HepG2 (cell line): ENCODE data around the gene SMYD5. TPM values are rescaled to one million over a fixed set of nuclear protein-coding genes. Genes with fewer than 3 reads are reported as not detected.

Experiments used
- ATAC-seq: fragments of 200-7000 bp; cut with Tn5 transposase; 3 replicates; pipeline ENCODE4 v1.9.1; 2020; ENCODE audit warnings: mild to moderate bottlenecking, moderate library complexity
- BruUV-seq: library from RNA; stranded (reverse); fragments of 400-500 nt; replicated peaks from 2 replicates; lab custom pipeline; 2021; lab: Mats Ljungman, UMichigan
- CTCF ChIA-PET: fragments of 300-600 bp; formaldehyde crosslinking; extraction: SDS; loops from one replicate; lab custom pipeline; 2021; ENCODE audit warnings: low total read pairs, inconsistent platforms, low intra/inter-chr PET ratio; lab: Yijun Ruan, JAX
- POLR2A ChIA-PET: fragments of 350-600 bp; sonication (Branson Sonifier 250); formaldehyde crosslinking; loops from one replicate; lab custom pipeline; 2020; ENCODE audit warnings: antibody characterized with exemption, inconsistent platforms; lab: Yijun Ruan, JAX
- DNase-seq: peaks from one replicate; pipeline ENCODE4 v3.0.0-alpha.2; 2015; ENCODE audit warnings: low spot score
- FAIRE-seq: peaks from 3 replicates; lab custom pipeline; 2011; peaks lifted over from hg19 to GRCh38; lab: Jason Lieb, UNC
- H2AFZ ChIP-seq: one replicate; pipeline ENCODE4 v1.6.1; 2011; ENCODE audit warnings: low read length, inconsistent platforms
- H3K27ac ChIP-seq: fragments of 300-600 bp; 3 replicates; pipeline ENCODE4 v1.8.0; 2011; ENCODE audit warnings: mixed run types, mild to moderate bottlenecking, mixed read lengths, low read length, inconsistent platforms; ENCODE audit not compliant: insufficient read depth; ENCODE audit errors: extremely low read length
- H3K27me3 ChIP-seq, 2 experiments: fragments of 200-600 bp in 1 of 2; 2 replicates in 1 of 2; 3 replicates in 1 of 2; pipeline versions ENCODE4 v1.6.0 to v1.8.0; 2011; ENCODE audit warnings: low read length in 2 of 2, mild to moderate bottlenecking in 2 of 2, moderate library complexity in 2 of 2, inconsistent platforms in 1 of 2; ENCODE audit not compliant: insufficient read depth in 2 of 2, control insufficient read depth in 1 of 2
- H3K36me3 ChIP-seq, 2 experiments: fragments of 200-600 bp in 1 of 2; replicated peaks in 1 of 2; 2 replicates in 1 of 2; 3 replicates in 1 of 2; pipeline versions ENCODE4 v1.5.1 to v1.8.0; 2011; ENCODE audit warnings: low read length in 2 of 2, inconsistent platforms in 1 of 2; ENCODE audit not compliant: insufficient read depth in 2 of 2, control insufficient read depth in 1 of 2
- H3K4me1 ChIP-seq: 2 replicates; pipeline ENCODE4 v1.5.1; 2012; ENCODE audit warnings: low read length, inconsistent platforms; ENCODE audit not compliant: insufficient read depth
- H3K4me2 ChIP-seq: 2 replicates; pipeline ENCODE4 v1.6.0; 2011; ENCODE audit warnings: low read depth, low read length, inconsistent platforms
- H3K4me3 ChIP-seq, 3 experiments: fragments of 200-600 bp in 1 of 3; sonication (generic), shearing (Covaris generic) in 1 of 3; replicated peaks in 1 of 3; 2 replicates each; pipeline ENCODE4 v1.5.1; 2011 to 2016; ENCODE audit warnings: low read length in 3 of 3, inconsistent platforms in 2 of 3, low read depth in 2 of 3, mild to moderate bottlenecking in 2 of 3, control low read depth in 1 of 3, mixed read lengths in 1 of 3; ENCODE audit not compliant: insufficient read depth in 1 of 3
- H3K79me2 ChIP-seq: one replicate; pipeline ENCODE4 v1.6.1; 2011; ENCODE audit warnings: low read length, inconsistent platforms; ENCODE audit not compliant: insufficient read depth
- H3K9ac ChIP-seq: 2 replicates; pipeline ENCODE4 v1.6.0; 2011; ENCODE audit warnings: mild to moderate bottlenecking, low read depth, low read length, inconsistent platforms; ENCODE audit not compliant: insufficient read depth
- H3K9me3 ChIP-seq: 2 replicates; pipeline ENCODE4 v1.5.1; 2012; ENCODE audit warnings: mild to moderate bottlenecking, low read length
- H4K20me1 ChIP-seq: 2 replicates; pipeline ENCODE4 v1.6.0; 2011; ENCODE audit warnings: inconsistent platforms, mild to moderate bottlenecking, low read length, moderate library complexity; ENCODE audit not compliant: insufficient read depth
- HNRNPUL1 ChIP-seq: fragments of 200-400 bp; formaldehyde crosslinking; IDR thresholded peaks from 2 replicates; pipeline ENCODE4 v1.6.1; 2017; ENCODE audit warnings: low read depth, mild to moderate bottlenecking, low read length, moderate library complexity
- KLF13 ChIP-seq: sonication (generic); formaldehyde crosslinking; IDR thresholded peaks from 2 replicates; pipeline ENCODE4 v1.4.0; 2020; ENCODE audit warnings: mild to moderate bottlenecking, missing genetic modification reagents
- MAFK ChIP-seq, 2 experiments: IDR thresholded peaks in 1 of 2; conservative IDR thresholded peaks in 1 of 2; 2 replicates each; pipeline ENCODE4 v1.6.1; 2011; ENCODE audit warnings: improper control_type of control experiment in 2 of 2, low read length in 2 of 2
- MATR3 ChIP-seq: sonication (generic); formaldehyde crosslinking; IDR thresholded peaks from 2 replicates; pipeline ENCODE4 v1.4.0; 2020; ENCODE audit warnings: missing genetic modification reagents
- NAIF1 ChIP-seq: sonication (generic); formaldehyde crosslinking; IDR thresholded peaks from 2 replicates; pipeline ENCODE4 v1.5.0; 2020; ENCODE audit warnings: mild to moderate bottlenecking, missing genetic modification reagents, borderline replicate concordance
- NFRKB ChIP-seq: fragments of 450-650 bp; IDR thresholded peaks from 2 replicates; pipeline ENCODE4 v1.6.1; 2017
- ZFP36 ChIP-seq: fragments of 150-350 bp; IDR thresholded peaks from 2 replicates; pipeline ENCODE4 v1.6.1; 2018; ENCODE audit warnings: borderline replicate concordance, low read length, low read depth; ENCODE audit not compliant: partially characterized antibody
- ZNF629 ChIP-seq: sonication (generic); formaldehyde crosslinking; conservative IDR thresholded peaks from 2 replicates; pipeline ENCODE4 v1.5.0; 2020; ENCODE audit warnings: missing genetic modification reagents
- ZNF790 ChIP-seq: sonication (generic); formaldehyde crosslinking; IDR thresholded peaks from 2 replicates; pipeline ENCODE4 v1.8.0; 2022; ENCODE audit warnings: missing genetic modification reagents, mild to moderate bottlenecking, borderline replicate concordance
- WGBS: methylation state at CpG from one replicate; pipeline ENCODE4 v1.1.6; 2017; ENCODE audit warnings: low lambda C conversion rate; 5-methylcytosine and 5-hydroxymethylcytosine counted together
- in situ Hi-C: cut with HindIII; loops from 2 replicates; pipeline ENCODE4 v1.10.0; 2017; ENCODE audit warnings: low pct_unique_long_range_greater_than_20kb; ENCODE audit not compliant: extremely low pct_ligation_motif_present
- intact Hi-C: fragments of 100-400 bp; cut with micrococcal nuclease; formaldehyde crosslinking; loops from one replicate; pipeline ENCODE4 v1.10.0; 2022; ENCODE audit not compliant: unreplicated experiment
- polyA plus RNA-seq, 8 experiments: library from polyadenylated mRNA; depleted of rRNA in 3 of 8; stranded (reverse) in 7 of 8; unstranded in 1 of 8; fragments of >200 nt; fragmentation: Illumina TruSeq in 4 of 8; extraction: Trizol in 4 of 8; gene quantifications; 2 replicates each; pipeline versions ENCODE4 v1.2.1 to v1.2.3, GENCODE V29; 2011 to 2016; ENCODE audit warnings: low read depth in 4 of 8, missing spikeins in 1 of 8, mixed read lengths in 1 of 8; ENCODE audit not compliant: insufficient read depth in 1 of 8
- total RNA-seq, 5 experiments: library from RNA; depleted of rRNA; stranded (reverse); fragments of >200 nt; fragmentation: Illumina TruSeq; extraction: Trizol; gene quantifications; 2 replicates each; pipeline ENCODE4 v1.2.3, GENCODE V29; 2016; ENCODE audit warnings: low read depth in 1 of 5
- TF ChIP-seq, protein P1 (sequence below): sonication (generic); formaldehyde crosslinking; IDR thresholded peaks from 2 replicates; pipeline ENCODE4 v1.9.0; 2021; ENCODE audit warnings: mild to moderate bottlenecking, missing genetic modification reagents
- TF ChIP-seq, protein P2 (sequence below): sonication (generic); formaldehyde crosslinking; IDR thresholded peaks from 2 replicates; pipeline ENCODE4 v1.8.1; 2023; ENCODE audit warnings: mild to moderate bottlenecking, missing genetic modification reagents, borderline replicate concordance
- TF ChIP-seq, protein P3 (sequence below): sonication (generic); formaldehyde crosslinking; IDR thresholded peaks from 2 replicates; pipeline ENCODE4 v1.4.0; 2020; ENCODE audit warnings: mild to moderate bottlenecking, missing genetic modification reagents, borderline replicate concordance

The SMYD5 gene
- total and polyA plus RNA-seq, 2 of the 13 experiments (the other 11 are each of a cell fraction or from before 2014, with no cell fraction given): 55.8 to 70.4 TPM

DNA sequence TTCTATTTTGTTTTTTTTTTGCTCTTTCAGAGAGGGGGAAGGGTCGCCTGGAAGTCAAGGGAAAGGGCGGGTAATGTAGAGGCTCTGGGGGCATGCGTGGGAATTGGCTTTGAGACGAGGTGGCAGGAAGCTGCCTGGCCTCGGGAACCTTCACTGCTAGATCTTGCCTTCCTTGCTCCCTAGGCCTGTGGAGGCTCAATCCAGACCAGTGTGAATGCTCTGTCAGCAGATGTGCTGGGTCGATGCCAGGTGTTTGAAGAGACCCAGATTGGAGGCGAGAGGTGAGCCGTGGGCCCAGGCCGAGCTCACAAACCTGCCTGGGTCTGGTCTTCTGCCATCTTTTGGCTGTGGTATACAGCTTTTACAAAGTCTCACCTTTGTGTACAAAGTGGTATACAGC is 35.6 kb downstream of the SMYD5 start:
- CTCF ChIA-PET: no interaction called here
- BruUV-seq: no TSS peak
- Histone ChIP-seq H3K4me2 (no peak overlapping the region), H3K27me3 (no peaks in the 10 kb centered on the region), H3K4me1 (peaks cover 30% of the 10 kb centered on the region), H3K79me2 (peaks cover 3% of the 10 kb centered on the region), H3K4me3 (no peak overlapping the region), H3K9ac (no peak overlapping the region), H3K27ac (no peak overlapping the region), H3K9me3 (no peaks in the 10 kb centered on the region), H3K36me3 (peaks cover 60 to 93% of the 10 kb centered on the region in 2 experiments), H2AFZ (no peak overlapping the region), H4K20me1 (peaks cover 6% of the 10 kb centered on the region; the same call in 1 of the 2 replicates)
- ATAC-seq: no peak
- DNase-seq: no peak
- intact Hi-C loops: no loop called here
- no peak for FAIRE-seq
- WGBS: 95% methylated on average over 9 of the region's 9 CpGs
- in situ Hi-C loops: no loop called here
- POLR2A ChIA-PET: interaction anchor here (0.7 to 2.5 kb wide), 3 partner anchors 10 to 16 kb away, joined by 4 to 5 read pairs (median 5); partner anchors contain the start of gene CCT7
- TF ChIP-seq HNRNPUL1: no peak
- no peak for TF ChIP-seq NFRKB
- no peak for TF ChIP-seq NAIF1
- TF ChIP-seq KLF13 (CRISPR knock-in tag): 0 out of 2 replicates have a peak, but pooled peaks have one; percentile 25
- TF ChIP-seq, protein P1, sequence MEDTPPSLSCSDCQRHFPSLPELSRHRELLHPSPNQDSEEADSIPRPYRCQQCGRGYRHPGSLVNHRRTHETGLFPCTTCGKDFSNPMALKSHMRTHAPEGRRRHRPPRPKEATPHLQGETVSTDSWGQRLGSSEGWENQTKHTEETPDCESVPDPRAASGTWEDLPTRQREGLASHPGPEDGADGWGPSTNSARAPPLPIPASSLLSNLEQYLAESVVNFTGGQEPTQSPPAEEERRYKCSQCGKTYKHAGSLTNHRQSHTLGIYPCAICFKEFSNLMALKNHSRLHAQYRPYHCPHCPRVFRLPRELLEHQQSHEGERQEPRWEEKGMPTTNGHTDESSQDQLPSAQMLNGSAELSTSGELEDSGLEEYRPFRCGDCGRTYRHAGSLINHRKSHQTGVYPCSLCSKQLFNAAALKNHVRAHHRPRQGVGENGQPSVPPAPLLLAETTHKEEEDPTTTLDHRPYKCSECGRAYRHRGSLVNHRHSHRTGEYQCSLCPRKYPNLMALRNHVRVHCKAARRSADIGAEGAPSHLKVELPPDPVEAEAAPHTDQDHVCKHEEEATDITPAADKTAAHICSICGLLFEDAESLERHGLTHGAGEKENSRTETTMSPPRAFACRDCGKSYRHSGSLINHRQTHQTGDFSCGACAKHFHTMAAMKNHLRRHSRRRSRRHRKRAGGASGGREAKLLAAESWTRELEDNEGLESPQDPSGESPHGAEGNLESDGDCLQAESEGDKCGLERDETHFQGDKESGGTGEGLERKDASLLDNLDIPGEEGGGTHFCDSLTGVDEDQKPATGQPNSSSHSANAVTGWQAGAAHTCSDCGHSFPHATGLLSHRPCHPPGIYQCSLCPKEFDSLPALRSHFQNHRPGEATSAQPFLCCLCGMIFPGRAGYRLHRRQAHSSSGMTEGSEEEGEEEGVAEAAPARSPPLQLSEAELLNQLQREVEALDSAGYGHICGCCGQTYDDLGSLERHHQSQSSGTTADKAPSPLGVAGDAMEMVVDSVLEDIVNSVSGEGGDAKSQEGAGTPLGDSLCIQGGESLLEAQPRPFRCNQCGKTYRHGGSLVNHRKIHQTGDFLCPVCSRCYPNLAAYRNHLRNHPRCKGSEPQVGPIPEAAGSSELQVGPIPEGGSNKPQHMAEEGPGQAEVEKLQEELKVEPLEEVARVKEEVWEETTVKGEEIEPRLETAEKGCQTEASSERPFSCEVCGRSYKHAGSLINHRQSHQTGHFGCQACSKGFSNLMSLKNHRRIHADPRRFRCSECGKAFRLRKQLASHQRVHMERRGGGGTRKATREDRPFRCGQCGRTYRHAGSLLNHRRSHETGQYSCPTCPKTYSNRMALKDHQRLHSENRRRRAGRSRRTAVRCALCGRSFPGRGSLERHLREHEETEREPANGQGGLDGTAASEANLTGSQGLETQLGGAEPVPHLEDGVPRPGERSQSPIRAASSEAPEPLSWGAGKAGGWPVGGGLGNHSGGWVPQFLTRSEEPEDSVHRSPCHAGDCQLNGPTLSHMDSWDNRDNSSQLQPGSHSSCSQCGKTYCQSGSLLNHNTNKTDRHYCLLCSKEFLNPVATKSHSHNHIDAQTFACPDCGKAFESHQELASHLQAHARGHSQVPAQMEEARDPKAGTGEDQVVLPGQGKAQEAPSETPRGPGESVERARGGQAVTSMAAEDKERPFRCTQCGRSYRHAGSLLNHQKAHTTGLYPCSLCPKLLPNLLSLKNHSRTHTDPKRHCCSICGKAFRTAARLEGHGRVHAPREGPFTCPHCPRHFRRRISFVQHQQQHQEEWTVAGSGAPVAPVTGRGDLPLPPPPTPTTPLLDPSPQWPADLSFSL (CRISPR knock-in tag): no peak
- no peak for TF ChIP-seq MATR3 (CRISPR knock-in tag)
- no peak for TF ChIP-seq ZNF790 (CRISPR knock-in tag)
- no peak for TF ChIP-seq ZNF629 (CRISPR knock-in tag)
- no peak for TF ChIP-seq ZFP36
- TF ChIP-seq, protein P2, sequence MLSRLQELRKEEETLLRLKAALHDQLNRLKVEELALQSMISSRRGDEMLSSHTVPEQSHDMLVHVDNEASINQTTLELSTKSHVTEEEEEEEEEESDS (CRISPR knock-in tag): no peak
- peak in 1 of 2 experiments; percentile 20; a peak in 1 of 4 replicates for TF ChIP-seq MAFK (conservative IDR thresholded peaks at IDR 0.05 in 1 of 2, IDR thresholded peaks at IDR 0.05 in 1 of 2; ENCODE audit: low read length in 2 of 2)
- TF ChIP-seq, protein P3, sequence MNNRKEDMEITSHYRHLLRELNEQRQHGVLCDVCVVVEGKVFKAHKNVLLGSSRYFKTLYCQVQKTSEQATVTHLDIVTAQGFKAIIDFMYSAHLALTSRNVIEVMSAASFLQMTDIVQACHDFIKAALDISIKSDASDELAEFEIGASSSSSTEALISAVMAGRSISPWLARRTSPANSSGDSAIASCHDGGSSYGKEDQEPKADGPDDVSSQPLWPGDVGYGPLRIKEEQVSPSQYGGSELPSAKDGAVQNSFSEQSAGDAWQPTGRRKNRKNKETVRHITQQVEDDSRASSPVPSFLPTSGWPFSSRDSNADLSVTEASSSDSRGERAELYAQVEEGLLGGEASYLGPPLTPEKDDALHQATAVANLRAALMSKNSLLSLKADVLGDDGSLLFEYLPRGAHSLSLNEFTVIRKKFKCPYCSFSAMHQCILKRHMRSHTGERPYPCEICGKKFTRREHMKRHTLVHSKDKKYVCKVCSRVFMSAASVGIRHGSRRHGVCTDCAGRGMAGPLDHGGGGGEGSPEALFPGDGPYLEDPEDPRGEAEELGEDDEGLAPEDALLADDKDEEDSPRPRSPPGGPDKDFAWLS (CRISPR knock-in tag): no peak
